Peyer's patch (tissue), 4 donors: ENCODE data around the gene SUPT3H. TPM values are rescaled to one million over a fixed set of nuclear protein-coding genes. Genes with fewer than 3 reads are reported as not detected.

ENCODE experiments used
- DNase-seq, 3 donors: peaks; one replicate each; pipeline ENCODE4 v3.0.0-alpha.2; 2017 to 2019
- H3K27ac ChIP-seq, 4 donors: fragments of 200-600 bp; sonication (generic); one replicate each; pipeline ENCODE4 v1.5.1; 2016 to 2019
- H3K27me3 ChIP-seq, 2 donors: fragments of 200-600 bp; sonication (generic); one replicate each; pipeline ENCODE4 v1.5.1; 2019
- H3K36me3 ChIP-seq, 3 donors: fragments of 200-600 bp; sonication (generic); one replicate each; pipeline ENCODE4 v1.5.1; 2016 to 2019
- H3K4me1 ChIP-seq, 4 donors: fragments of 200-600 bp; sonication (generic); one replicate each; pipeline ENCODE4 v1.5.1; 2016 to 2019
- H3K4me3 ChIP-seq, 4 donors: fragments of 200-600 bp; sonication (generic); 1 replicate in 3 of 4; 2 replicates in 1 of 4; pipeline ENCODE4 v1.5.1; 2016 to 2019; ENCODE audit warnings: mild to moderate bottlenecking in 1 of 4
- H3K9me3 ChIP-seq, 4 donors: fragments of 200-600 bp; sonication (generic); one replicate each; pipeline ENCODE4 v1.5.1; 2016 to 2019; ENCODE audit warnings: mild to moderate bottlenecking in 1 of 4
- CTCF ChIP-seq, 6 experiments: fragments of 450-650 bp in 4 of 6; fragments of 200-600 bp in 2 of 6; sonication (generic) in 1 of 6; IDR thresholded peaks; one replicate each; pipeline ENCODE4 v1.5.1; 2017 to 2019; ENCODE audit warnings: antibody characterized with exemption in 6 of 6, mild to moderate bottlenecking in 3 of 6, moderate library complexity in 1 of 6
- POLR2A ChIP-seq, 2 donors: fragments of 450-650 bp; IDR thresholded peaks; one replicate each; pipeline ENCODE4 v1.5.1; 2017; ENCODE audit warnings: antibody characterized with exemption in 2 of 2, mild to moderate bottlenecking in 2 of 2, moderate library complexity in 2 of 2
- total RNA-seq, 4 donors: library from RNA; depleted of rRNA; stranded (reverse); fragments of >200 nt; gene quantifications; one replicate each; pipeline ENCODE4 v1.1.0, GENCODE V29; 2016

SUPT3H gene
- total RNA-seq, 4 donors from 2014 or later, result 2.0 to 17.3 (median 2.7) TPM

- Histone ChIP-seq H3K9me3 (no peaks in the 10 kb centered on the region), H3K4me3 (no peak overlapping the region), H3K36me3 (no peaks in the 10 kb centered on the region), H3K27ac (peak overlapping the region in 1 of 4 donors; percentile 9), H3K27me3 (no peaks in the 10 kb centered on the region), H3K4me1 (no peaks in the 10 kb centered on the region)
- DNase-seq, result no peak
- TF ChIP-seq CTCF (IDR thresholded peaks at IDR 0.05) (no peak), POLR2A (IDR thresholded peaks at IDR 0.05) (no peak)
Observed at GRCh38 chr6:44925100-44925739, 452.5 kb downstream of the SUPT3H start.

- Histone ChIP-seq H3K4me1 (no peaks in the 10 kb centered on the region), H3K4me3 (no peak overlapping the region), H3K36me3 (no peaks in the 10 kb centered on the region), H3K9me3 (no peaks in the 10 kb centered on the region), H3K27ac (no peak overlapping the region), H3K27me3 (no peaks in the 10 kb centered on the region)
- DNase-seq, result no peak
- TF ChIP-seq CTCF (IDR thresholded peaks at IDR 0.05), result no peak
- no peak for TF ChIP-seq POLR2A (IDR thresholded peaks at IDR 0.05)
Observed at GRCh38 chr6:44923444-44923843, 454.3 kb downstream of the SUPT3H start.

DNA sequence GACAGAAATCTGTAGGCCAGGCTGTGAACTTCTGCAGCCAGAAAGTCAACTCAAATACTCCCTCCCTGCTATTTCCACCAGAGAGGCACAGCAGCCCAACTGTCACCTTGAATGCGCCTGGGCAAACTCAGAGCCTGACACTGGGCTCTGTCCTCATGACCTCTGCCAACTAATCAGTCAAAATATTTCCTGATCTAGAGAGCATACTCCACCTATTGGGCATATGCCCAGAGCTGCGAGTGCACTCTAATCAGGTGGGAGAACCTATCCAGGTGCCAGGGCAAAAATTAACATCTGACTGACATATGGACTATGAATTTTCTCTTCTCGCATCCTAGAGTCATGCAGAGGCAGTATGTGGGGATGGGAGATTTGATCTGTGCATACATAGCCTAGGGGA is 455.9 kb downstream of the SUPT3H start:
- no peak for DNase-seq

DNA sequence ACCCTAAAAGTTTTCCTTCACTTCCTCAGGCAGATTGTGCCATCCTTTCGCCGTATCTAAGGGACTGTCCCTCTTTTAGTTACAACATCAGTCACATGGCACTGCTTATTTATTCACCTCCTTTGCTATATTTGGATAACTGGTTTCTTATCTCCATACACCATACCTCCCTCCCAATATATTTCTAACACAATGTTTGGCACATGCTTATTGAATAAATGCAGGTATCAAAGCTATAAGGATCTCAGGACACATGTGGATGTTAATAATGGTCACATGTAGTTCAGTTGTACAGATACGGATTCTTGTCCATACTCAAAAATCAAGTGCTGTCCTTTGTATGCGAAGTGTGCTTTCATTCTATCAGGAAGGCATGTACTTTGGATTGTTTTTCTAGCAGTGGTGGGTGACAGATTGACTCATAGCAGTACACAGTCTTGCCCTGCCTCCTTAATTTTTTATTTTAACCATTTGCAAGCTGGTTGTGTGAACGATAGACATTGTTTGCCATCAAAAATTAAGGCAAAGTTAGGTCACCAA is 456.7 kb downstream of the SUPT3H start:
- no peaks in the 10 kb centered on the region for H3K36me3 ChIP-seq
- TF ChIP-seq POLR2A (IDR thresholded peaks at IDR 0.05) (no peak), CTCF (IDR thresholded peaks at IDR 0.05) (no peak)
- H3K27ac ChIP-seq, result no peak overlapping the region
- H3K4me1 ChIP-seq, result no peaks in the 10 kb centered on the region
- no peaks in the 10 kb centered on the region for H3K27me3 ChIP-seq
- no peaks in the 10 kb centered on the region for H3K9me3 ChIP-seq
- DNase-seq, result no peak
- H3K4me3 ChIP-seq, result no peak overlapping the region

More for the DNA sequence above, 455.9 kb downstream of the SUPT3H start:
- Histone ChIP-seq H3K27ac (no peak overlapping the region), H3K27me3 (no peaks in the 10 kb centered on the region), H3K9me3 (no peaks in the 10 kb centered on the region), H3K36me3 (no peaks in the 10 kb centered on the region), H3K4me3 (no peak overlapping the region), H3K4me1 (no peaks in the 10 kb centered on the region)
- TF ChIP-seq POLR2A (IDR thresholded peaks at IDR 0.05) (no peak), CTCF (IDR thresholded peaks at IDR 0.05) (peak in 3 of 6 experiments; percentile 23 to 24 (median 24))

GRCh38 chr6:44918671-44919296 is 458.9 kb downstream of the SUPT3H start:
- no peak overlapping the region for H3K27ac ChIP-seq

More at GRCh38 chr6:44918671-44919296, 458.9 kb downstream of the SUPT3H start:
- no peaks in the 10 kb centered on the region for H3K9me3 ChIP-seq
- TF ChIP-seq POLR2A (IDR thresholded peaks at IDR 0.05), result no peak
- no peak for TF ChIP-seq CTCF (IDR thresholded peaks at IDR 0.05)
- no peaks in the 10 kb centered on the region for H3K36me3 ChIP-seq
- H3K27me3 ChIP-seq, result no peaks in the 10 kb centered on the region
- no peaks in the 10 kb centered on the region for H3K4me1 ChIP-seq
- no peak overlapping the region for H3K4me3 ChIP-seq
- DNase-seq, result no peak
